PC-3 (cell line): ENCODE measurements around the gene ENOSF1.

Source experiments
- CTCF ChIP-seq: fragments of 300-600 bp; sonication (generic); conservative IDR thresholded peaks from 2 replicates; pipeline ENCODE4 v1.5.1; 2017; ENCODE audit warnings: antibody characterized with exemption, low read depth, mild to moderate bottlenecking, low read length
- EZH2 ChIP-seq: fragments of 300-600 bp; sonication (generic); IDR thresholded peaks from one replicate; pipeline ENCODE4 v1.6.1; 2017; ENCODE audit warnings: antibody characterized with exemption, mild to moderate bottlenecking, low read length; ENCODE audit not compliant: unreplicated experiment
- EZH2phosphoT487 ChIP-seq: fragments of 300-600 bp; sonication (generic); IDR thresholded peaks from 2 replicates; pipeline ENCODE4 v1.6.1; 2018; ENCODE audit warnings: mild to moderate bottlenecking, antibody characterized with exemption, low read length, borderline replicate concordance

DNA sequence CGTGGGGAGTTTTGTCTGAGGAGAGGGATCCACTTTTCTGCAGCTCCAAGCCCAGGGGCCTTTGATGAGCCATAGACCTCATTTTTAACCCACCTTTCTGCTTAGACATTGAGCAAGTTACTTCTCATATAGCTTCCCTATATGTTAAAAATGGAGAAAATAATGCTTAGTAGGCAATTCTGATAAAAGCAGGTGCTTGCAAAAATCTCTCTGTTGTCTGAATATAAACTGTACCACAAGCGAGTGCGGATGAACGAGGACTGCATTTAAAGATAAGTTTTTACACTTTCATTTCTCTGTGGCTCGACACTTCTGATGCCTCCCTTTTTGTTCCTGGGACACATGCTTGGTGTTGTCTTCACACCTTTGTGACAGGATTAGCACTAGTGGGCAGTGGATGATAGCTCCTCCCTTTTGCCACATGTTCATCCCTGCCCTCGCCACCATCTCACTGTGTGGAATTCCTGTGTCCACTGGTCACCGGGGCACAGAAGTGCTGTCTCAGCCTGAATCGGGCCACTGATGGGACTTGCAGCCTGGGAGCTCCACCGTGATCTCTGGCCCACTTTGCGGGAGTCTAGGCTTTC is 53.4 kb downstream of the ENOSF1 start:
- no peak for TF ChIP-seq CTCF
- TF ChIP-seq EZH2 = no peak
- no peak for TF ChIP-seq EZH2phosphoT487
